SK-N-SH (cell line): Measurements from ENCODE around the gene LTA4H.

ENCODE experiments used
- FOSL2 ChIP-seq: IDR thresholded peaks from 2 replicates; pipeline ENCODE4 v1.4.0; 2012; ENCODE audit warnings: low read depth, mild to moderate bottlenecking, moderate library complexity, borderline replicate concordance
- NFIC ChIP-seq: IDR thresholded peaks from 2 replicates; pipeline ENCODE4 v1.4.0; 2012; ENCODE audit warnings: borderline replicate concordance
- RXRA ChIP-seq: IDR thresholded peaks from 2 replicates; pipeline ENCODE4 v1.4.0; 2012; ENCODE audit warnings: low read depth, mild to moderate bottlenecking, borderline replicate concordance
- SIN3A ChIP-seq: IDR thresholded peaks from 2 replicates; pipeline ENCODE4 v1.6.1; 2012; ENCODE audit warnings: low read depth, mild to moderate bottlenecking, low read length, moderate library complexity, borderline replicate concordance
- SMC3 ChIP-seq: IDR thresholded peaks from 2 replicates; pipeline ENCODE4 v1.6.1; 2012; ENCODE audit warnings: low read depth, low read length, improper control_type of control experiment
- TF ChIP-seq, protein P1 (sequence below): fragments of 200-600 bp; sonication (generic); IDR thresholded peaks from 2 replicates; pipeline ENCODE4 v1.6.1; 2017; ENCODE audit warnings: antibody characterized with exemption, mild to moderate bottlenecking, moderate library complexity
- TF ChIP-seq, protein P2 (sequence below): IDR thresholded peaks from 2 replicates; pipeline ENCODE4 v1.4.0; 2012; ENCODE audit warnings: low read depth
- TF ChIP-seq, protein P3 (sequence below): fragments of 150-350 bp; IDR thresholded peaks from 2 replicates; pipeline ENCODE4 v1.6.1; 2017; ENCODE audit warnings: antibody characterized with exemption, low read length, low read depth, borderline replicate concordance

DNA sequence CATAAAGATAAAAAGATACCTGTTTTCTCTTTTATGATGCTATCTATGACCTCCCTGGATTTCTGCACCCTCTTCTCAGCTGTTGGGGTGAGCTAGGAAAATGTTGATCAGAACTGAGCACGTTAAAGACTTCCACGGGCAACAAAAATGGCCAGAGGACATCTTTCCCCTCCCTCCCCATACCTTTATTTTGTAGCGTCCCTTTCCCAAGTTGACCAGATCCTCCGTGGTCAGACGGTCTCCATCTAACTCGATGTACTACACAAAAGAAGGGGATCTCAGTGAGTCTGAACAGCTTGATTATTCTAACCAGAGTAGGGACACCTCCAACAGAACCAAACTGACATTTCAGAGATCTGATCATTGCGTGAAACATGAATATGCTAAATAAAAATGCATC is 41.5 kb downstream of the LTA4H start:
- TF ChIP-seq, protein P1, sequence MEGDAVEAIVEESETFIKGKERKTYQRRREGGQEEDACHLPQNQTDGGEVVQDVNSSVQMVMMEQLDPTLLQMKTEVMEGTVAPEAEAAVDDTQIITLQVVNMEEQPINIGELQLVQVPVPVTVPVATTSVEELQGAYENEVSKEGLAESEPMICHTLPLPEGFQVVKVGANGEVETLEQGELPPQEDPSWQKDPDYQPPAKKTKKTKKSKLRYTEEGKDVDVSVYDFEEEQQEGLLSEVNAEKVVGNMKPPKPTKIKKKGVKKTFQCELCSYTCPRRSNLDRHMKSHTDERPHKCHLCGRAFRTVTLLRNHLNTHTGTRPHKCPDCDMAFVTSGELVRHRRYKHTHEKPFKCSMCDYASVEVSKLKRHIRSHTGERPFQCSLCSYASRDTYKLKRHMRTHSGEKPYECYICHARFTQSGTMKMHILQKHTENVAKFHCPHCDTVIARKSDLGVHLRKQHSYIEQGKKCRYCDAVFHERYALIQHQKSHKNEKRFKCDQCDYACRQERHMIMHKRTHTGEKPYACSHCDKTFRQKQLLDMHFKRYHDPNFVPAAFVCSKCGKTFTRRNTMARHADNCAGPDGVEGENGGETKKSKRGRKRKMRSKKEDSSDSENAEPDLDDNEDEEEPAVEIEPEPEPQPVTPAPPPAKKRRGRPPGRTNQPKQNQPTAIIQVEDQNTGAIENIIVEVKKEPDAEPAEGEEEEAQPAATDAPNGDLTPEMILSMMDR = no peak
- TF ChIP-seq SMC3 = no peak
- TF ChIP-seq, protein P2, sequence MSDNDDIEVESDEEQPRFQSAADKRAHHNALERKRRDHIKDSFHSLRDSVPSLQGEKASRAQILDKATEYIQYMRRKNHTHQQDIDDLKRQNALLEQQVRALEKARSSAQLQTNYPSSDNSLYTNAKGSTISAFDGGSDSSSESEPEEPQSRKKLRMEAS = no peak
- no peak for TF ChIP-seq SIN3A
- no peak for TF ChIP-seq FOSL2
- TF ChIP-seq, protein P3, sequence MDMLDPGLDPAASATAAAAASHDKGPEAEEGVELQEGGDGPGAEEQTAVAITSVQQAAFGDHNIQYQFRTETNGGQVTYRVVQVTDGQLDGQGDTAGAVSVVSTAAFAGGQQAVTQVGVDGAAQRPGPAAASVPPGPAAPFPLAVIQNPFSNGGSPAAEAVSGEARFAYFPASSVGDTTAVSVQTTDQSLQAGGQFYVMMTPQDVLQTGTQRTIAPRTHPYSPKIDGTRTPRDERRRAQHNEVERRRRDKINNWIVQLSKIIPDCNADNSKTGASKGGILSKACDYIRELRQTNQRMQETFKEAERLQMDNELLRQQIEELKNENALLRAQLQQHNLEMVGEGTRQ = no peak
- TF ChIP-seq NFIC = no peak
- TF ChIP-seq RXRA = no peak
